Measurements from ENCODE around the gene HJV.

The HJV gene

GRCh38 chr1:145992502-145992936 lies 29.0 kb downstream of the HJV start:
- no peak for DNase-seq

GRCh38 chr1:145991735-145992412 lies 29.7 kb downstream of the HJV start:
- no peak for DNase-seq

GRCh38 chr1:145990249-145990855 lies 31.2 kb downstream of the HJV start:
- no peak for DNase-seq

GRCh38 chr1:145988773-145989172 lies 32.8 kb downstream of the HJV start:
- DNase-seq: no peak

DNA sequence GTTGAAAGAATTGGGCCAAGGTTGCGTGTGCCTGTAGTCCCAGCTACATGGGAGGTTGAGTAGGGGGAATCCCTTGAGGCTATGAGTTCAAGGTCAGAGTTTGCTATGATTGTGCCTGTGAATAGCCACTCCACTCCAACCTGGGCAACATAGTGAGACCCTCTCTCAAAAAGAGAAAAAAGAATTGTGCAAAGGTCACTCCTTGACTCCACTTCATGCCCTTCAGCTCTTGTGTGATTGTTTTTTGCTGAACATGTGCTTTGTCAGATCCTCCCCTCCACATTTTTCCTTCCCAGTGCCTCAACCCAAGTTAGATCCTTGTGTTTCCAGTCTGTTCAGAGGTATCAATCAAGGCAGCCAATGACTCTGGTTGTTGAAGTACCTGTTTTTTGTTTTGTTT lies 33.6 kb downstream of the HJV start:
- DNase-seq: no peak

GRCh38 chr1:145986551-145986950 lies 35.0 kb downstream of the HJV start:
- DNase-seq: no peak

DNA sequence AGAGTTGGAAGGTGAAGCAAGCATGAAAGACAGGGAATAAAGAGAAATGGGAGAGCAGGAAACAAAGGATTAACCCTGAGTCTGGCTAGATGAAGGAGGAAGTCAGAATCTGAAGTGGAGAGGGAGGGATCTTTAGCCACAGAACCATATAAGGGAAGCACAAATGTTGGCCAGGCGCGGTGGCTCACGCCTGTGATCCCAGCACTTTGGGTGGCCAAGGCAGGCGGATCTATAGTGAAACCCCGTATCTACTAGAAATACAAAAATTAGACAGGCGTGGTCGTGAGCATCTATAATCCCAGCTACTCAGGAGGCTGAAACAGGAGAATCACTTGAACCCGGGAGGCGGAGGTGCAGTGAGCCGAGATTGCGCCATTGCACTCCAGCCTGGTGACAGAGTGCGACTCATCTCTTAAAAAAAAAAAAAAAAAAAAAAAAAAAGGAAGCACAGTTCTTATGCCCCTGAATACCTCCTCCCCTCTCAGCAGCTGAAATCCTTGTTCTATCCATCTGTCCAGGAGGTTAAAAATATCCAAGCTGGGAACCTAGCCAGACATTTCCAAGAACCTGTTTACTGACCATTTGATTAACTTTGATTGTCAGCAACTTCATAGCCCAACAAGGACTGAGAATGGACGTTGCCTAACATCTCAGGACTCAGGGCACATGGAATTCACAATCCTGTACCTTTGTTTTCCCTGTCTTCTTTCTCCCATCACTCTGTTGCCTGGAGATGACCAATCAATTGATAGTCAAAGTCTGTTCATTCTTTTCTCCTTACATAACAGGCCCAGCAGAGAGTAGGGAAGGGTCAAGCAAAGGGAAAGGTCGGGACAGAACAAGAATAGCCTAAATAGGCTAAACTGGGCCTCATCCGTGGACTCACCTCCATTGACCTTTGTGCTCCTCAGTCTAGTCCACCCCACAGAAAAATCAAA lies 35.8 kb downstream of the HJV start:
- no peak for DNase-seq

- DNase-seq: no peak
These were observed 36.4 kb downstream of the HJV start for GRCh38 chr1:145985129-145985501.

- peak; percentile 64 for DNase-seq
These were observed 37.3 kb downstream of the HJV start for GRCh38 chr1:145983960-145984830.

GRCh38 chr1:145983206-145983675 lies 38.3 kb downstream of the HJV start:
- DNase-seq: no peak

- no peak for DNase-seq
These were observed 39.4 kb downstream of the HJV start for GRCh38 chr1:145982010-145982723.

- no peak for DNase-seq
These were observed 41.0 kb downstream of the HJV start for GRCh38 chr1:145980457-145980994.

GRCh38 chr1:145979746-145980456 lies 41.6 kb downstream of the HJV start:
- peak; percentile 66 for DNase-seq

DNA sequence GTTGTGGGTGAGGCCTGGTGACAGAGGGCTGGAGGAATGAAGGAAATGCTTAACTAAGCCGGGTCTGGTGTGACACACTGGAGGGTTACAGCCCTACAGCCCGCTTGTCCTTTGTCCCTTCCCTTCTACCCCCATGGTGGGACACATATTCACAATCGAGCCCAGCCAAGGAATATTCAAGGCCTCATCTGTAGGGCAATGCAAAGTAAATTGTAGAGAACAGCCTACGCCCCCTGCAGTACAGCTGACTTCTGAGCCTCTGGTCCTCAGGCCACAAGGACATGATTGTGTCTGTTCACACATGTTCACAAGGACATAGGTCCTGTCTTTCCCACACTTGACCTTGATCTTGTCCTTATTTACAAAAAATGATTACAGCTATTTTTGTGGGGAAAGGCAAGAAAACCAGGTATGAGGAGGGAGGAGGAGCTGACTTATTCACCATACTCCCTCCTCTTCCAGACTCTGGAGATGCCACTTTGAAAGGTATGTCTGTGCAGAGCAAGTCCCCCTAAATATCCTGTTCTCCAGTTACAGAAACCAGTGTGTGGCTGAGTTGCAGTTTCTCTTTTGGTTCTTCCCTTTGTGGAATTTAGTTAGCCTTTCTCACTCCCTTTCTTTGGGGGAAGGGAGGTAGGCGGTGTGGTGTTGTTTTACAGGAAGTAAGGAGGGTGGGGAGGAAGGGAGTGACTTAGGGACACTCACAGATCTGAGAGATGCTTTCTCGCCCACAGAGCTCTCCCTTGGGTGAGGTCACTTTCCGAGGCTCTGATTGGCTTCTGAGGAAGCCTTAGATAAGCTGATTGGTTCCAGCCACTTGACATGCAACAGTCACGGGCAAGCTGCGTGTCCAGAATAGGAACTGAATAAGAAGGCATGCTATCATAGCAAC lies 42.4 kb downstream of the HJV start:
- DNase-seq: peak; percentile 94

GRCh38 chr1:145978471-145978853 lies 43.1 kb downstream of the HJV start:
- DNase-seq: no peak

DNA sequence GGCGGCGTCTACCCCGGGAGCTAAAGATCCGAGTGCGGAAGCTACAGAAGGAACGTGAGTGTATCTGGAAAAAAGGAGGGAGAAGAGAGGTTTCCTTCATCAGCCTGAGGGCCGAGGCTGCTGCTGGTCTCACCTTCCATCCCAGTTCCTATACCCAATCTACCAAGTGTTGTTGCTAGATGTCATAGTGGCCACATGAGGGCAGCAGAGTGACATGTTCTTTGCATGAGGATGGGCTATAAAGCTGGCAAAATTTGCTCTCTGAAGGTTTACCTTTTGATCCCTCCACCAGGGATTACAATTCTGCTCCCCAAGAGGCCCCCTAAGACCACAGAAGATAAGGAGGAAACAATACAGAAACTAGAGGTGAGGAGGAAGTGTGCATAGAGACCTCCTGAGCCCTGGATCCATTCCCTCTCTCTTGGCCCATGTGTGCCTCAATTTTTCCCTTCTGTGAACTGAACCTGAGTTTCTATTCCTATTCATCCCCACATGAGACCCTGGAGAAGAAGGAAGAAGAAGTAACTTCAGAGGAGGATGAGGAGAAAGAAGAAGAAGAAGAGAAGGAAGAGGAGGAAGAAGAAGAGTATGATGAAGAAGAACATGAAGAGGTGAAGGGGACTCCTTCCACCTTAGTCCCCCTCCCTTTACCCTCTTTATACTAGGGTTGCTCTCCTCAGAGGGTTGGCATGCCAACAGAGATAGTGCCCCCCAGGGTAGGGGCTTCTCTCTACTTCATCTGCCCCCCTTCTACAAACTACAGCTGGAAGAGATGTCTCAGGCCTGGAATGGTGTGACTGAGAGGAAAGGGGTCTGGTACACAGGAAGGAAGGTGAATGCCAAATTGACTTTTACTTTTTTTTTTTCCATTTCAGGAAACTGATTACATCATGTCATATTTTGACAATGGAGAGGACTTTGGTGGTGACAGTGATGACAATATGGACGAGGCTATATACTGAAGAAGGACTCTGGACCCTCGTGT lies 43.8 kb downstream of the HJV start:
- DNase-seq: peak; percentile 87

- DNase-seq: no peak
These were observed 44.5 kb downstream of the HJV start for GRCh38 chr1:145977016-145977415.

DNA sequence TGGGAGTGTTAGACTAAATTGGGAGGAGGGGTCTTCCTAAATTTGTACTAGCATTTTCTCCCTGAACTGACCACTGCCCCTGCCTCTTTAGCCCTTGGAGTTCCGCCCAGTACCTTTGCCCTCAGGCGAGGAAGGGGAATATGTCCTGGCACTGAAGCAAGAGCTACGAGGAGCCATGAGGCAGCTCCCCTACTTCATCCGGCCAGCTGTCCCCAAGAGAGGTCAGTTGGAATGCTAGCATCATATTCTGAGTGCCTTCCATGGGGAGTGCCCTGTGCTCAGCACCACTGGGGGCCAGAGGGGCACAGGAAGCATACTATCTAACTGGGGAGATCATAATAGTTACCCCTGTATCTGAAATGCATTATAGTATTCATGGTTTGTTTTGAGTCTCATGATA lies 46.3 kb downstream of the HJV start:
- no peak for DNase-seq

DNA sequence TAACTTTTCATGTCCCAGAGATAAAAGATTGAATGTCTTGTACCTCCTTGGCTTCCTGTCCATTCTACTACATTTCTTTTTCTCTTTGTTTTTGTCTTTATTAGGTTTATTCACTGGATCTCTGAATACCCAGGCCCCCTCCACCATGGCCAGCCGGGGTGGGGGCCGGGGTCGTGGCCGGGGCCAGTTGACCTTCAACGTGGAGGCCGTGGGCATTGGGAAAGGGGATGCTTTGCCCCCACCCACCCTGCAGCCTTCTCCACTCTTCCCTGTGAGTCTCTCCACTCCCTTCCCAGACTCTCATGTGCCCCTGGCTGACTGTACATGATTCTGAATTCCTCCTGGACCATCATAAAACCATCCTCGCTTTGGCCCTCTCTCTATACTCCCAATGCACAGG lies 46.8 kb downstream of the HJV start:
- no peak for DNase-seq

Measured in CD4-positive, alpha-beta T cell treated with Interleukin-4 for 4 hours (primary cell).